ENCODE results near the gene GEMIN4.
A peak's percentile ranks its signal among the peaks of the same experiment; 100 is the strongest.
"Not testable (repeated sequence)": the region's sequence is repeated elsewhere in the genome, so short reads cannot be mapped to it uniquely, and the experiment has no call there.

The GEMIN4 gene

DNA sequence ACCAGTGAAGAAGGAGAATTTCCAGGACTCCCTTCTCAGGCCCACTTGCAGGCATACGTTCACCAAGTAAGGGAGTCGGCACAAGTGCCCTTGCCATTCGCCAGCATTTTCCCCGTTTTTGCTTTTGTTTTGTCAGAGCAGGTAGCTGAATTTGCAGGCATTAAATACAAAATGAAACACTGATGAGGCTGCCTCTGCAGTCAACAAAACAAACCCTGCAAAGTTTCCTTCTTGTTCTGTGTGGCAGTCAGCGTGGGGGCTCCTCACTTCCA is 22.2 kb upstream of the GEMIN4 start:
- no peak for DNase-seq

DNA sequence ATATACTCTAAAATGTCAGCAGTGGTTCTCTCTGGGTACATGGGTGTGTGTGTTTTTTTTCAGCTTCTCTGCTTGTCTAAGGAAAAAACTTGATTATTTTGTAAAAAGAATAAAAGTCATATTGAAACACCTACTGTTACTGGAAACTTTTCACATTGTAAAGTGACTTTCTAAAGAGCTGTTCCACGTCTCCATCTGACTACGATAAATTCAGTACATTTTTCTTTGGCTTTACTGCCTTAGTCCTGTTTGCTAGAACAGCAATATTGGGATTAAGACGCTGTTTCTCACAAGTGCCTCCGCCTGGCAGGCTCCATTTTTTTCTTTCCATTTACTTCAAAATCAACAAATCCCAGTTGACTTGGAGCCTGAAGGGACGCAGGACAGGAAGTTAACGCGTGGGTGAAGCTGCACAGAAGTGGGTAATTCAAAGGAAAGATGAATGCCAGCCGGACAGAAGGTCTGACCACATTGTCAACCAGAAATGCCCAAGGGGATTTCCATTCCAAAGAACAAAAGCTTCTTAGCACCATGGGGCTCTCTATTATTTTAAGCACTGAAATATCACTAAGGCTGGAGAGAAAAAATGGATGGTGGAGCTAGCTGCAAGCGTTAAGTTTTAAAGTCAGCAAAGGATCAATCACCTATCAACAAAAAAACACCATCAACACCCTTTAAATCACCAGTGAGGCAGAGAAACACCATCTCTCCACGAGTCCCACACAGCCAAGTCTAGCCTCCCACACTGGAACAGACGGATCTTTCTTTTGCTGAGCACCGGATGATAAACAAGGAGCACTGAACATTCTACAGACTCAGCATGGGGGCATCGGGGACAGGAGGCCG is 21.6 kb upstream of the GEMIN4 start:
- no peak for DNase-seq

GRCh38 chr17:773016-773415 is 21.0 kb upstream of the GEMIN4 start:
- DNase-seq = no peak

- DNase-seq = no peak
Measured at GRCh38 chr17:767076-767475, 15.0 kb upstream of the GEMIN4 start.

- DNase-seq = no peak
Measured at GRCh38 chr17:760371-760770, 8.3 kb upstream of the GEMIN4 start.

DNA sequence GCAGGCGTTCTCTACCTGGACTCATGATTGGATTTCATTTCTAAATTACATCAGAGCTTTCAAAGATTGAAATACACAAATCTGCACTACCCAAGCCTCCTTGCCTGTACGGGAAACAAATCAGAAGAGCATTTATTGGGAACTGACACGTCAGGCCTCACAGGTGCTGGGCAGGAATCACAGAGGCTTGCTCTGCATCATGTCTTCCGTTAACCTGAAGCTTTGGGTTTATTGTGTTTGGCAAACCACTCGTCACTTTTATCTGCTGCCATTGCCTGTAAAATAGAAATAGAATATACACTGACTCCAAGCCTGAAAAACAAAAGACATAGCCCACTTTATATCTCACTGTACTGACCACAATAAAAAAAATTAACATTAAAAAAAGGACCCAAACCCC is 7.9 kb upstream of the GEMIN4 start:
- no peak for DNase-seq

DNA sequence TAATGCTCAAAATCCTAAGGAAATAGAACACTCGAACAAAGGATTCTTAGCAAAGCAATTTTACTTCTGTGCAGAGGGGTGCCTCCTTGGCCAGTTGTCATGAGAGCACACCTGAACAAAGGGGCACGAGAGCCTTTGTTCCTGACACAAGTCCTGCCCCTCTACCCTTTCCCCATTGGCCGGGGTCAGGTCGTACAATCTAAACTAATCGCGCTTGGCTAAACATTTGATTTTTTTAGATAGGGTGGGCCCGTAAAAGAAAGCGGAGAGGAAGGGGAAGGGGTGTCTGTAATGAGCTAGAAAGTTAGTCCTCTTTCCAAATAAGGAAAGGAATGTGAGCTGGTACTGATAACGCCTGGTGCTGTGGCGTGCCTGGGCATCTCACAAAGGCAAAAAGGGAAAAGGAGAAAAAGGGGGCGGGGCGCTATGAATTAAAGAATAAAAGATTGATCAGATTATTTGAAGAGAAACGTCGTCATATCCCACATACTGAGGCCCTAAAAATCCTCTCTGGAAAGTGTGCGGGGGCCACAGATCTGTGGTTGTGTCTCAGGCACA is 4.0 kb upstream of the GEMIN4 start:
- DNase-seq = not testable (repeated sequence)

GRCh38 chr17:755319-755961 is 3.4 kb upstream of the GEMIN4 start:
- not testable (repeated sequence) for DNase-seq

DNA sequence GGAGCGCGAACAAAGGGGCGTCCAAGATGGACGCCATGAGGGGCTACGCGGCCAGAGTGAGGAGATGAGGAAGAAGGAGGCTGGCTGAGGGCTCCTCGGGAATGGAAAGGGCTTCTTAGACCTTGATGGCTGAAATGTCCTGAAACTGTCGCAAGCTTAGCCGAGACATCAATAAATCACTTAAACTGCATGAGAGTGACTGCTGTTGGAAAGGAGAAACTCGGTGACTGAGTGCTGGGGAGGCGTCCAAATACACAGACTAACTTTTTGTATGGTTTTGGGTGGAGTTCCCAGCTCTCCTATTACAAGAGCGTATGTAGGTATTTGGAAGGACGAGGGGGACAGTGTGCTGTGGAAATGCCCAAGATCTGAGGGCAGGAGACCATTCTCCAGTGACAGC is 1.4 kb upstream of the GEMIN4 start:
- no peak for DNase-seq

GRCh38 chr17:752620-753219 is 656 bp upstream of the GEMIN4 start:
- no peak for DNase-seq

DNA sequence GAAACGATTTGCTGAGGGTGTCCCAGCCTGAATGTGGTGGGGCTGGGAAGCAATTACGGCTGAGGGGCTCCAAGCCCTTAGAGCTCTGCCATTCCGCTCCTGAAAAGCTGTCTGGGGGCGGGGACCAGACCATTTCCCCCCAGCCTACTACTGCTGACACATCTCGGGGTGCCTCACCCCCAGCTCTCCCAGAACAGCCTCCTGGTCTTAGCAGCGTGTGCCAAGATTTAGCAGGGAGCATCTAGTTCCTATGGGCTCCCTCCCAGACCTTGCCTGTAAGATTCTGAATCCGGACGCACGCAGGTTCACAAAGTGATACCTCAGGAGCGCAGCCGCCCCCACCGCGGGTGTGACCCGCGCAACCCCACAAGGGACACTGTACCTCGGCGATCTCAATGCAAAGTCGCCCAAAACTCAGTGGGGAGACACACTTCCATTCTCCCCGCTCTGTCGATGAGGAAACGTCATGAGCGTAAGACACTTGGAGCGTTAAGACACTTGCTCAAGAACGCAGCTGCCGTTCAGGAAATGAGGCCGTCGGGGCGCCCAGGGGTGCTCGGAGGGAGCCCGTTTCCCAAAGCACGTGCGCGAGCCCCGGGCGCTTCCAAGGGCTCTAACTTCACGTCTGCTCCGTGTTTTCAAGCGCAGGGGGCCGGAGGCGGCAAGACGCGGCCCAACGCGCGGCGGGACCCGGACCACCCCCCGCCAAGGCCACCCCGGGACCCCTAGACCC is 629 bp downstream of the GEMIN4 start:
- DNase-seq = peak; percentile 83

DNA sequence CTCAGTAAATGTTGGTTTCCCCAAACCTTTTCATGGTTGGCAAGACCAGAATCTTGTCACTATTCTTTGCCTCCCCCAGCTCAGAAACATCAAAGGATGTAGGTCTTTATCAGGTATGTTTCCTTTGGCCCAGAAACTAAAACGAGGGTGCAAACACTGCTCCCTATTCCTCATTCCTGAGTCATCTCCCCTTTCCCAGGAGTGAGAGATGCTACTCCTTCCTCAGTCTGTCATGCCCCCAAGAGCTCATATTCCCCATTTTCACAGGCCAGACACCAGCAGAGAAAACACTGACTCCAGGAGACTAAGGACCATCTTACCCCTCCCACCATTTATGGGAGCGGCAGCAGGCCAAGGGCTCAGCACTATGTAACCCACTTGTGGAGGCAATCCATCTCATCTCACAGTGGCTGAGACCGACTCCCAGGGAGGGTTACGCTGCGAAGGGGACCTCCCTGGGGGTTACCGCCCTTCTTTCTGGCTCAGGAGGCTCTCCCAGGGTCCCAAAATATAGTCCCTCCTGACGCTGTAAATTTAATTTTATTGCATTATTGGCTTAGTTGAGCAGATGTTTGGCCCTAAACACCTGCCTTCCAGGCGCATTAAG is 1.5 kb downstream of the GEMIN4 start:
- DNase-seq = no peak

GRCh38 chr17:749359-749758 is 2.7 kb downstream of the GEMIN4 start:
- not testable (repeated sequence) for DNase-seq

DNA sequence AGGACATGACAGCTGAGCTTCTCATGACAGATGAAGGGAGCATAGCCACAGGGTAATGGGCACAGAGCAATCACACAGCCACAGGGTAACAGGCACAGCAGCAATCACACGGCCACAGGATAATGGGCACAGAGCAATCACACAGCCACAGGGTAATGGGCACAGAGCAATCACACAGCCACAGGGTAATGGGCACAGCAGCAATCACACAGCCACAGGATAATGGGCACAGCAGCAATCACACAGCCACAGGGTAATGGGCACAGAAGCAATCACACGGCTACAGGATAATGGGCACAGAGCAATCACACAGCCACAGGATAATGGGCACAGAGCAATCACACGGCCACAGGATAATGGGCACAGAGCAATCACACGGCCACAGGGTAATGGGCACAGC is 3.5 kb downstream of the GEMIN4 start:
- DNase-seq = not testable (repeated sequence)

- DNase-seq = no peak
Measured at GRCh38 chr17:746783-747629, 5.1 kb downstream of the GEMIN4 start.

DNA sequence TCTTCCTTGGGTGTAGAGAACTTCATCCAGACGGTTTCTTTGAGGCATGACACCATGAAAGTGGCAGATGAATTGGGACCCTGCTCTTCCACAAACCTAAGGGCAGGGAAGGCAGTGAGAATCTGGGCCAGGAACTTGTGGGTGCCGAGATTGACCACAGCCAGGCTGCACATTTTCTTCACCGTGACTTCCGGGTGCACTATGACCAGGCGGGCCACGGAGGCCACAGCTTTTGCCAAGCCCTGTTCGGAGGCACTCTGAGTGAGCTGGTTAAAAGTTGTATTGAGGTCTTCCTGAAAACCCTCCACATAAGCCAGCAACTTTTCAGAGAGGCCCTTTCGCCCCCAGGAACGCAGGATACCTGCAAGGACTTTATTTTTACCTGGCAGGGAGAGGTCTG is 5.9 kb downstream of the GEMIN4 start:
- no peak for DNase-seq

DNA sequence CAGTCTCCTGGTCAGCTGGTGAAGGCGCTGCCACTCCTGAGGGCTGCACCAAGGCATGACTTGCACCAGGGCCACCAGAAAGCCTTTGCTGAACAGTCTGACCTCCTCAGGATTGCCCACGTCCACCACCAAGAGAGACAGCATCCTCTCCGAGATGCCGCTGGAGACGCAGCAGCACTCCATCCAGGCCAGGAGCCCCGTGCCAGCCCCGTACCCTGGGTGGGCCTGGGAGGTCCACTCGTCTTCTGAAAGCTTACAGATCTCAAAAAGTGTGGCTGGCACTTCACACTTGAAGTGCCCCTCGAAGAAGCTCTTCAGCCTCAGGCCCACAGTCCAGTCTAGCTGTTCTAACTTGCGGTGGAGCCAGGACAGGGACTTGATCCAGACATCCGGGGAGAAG is 6.7 kb downstream of the GEMIN4 start:
- DNase-seq = no peak

- DNase-seq = no peak
Measured at GRCh38 chr17:744937-745336, 7.1 kb downstream of the GEMIN4 start.

- DNase-seq = no peak
Measured at GRCh38 chr17:743139-743538, 8.9 kb downstream of the GEMIN4 start.

- DNase-seq = no peak
Measured at GRCh38 chr17:742147-742793, 9.8 kb downstream of the GEMIN4 start.

DNA sequence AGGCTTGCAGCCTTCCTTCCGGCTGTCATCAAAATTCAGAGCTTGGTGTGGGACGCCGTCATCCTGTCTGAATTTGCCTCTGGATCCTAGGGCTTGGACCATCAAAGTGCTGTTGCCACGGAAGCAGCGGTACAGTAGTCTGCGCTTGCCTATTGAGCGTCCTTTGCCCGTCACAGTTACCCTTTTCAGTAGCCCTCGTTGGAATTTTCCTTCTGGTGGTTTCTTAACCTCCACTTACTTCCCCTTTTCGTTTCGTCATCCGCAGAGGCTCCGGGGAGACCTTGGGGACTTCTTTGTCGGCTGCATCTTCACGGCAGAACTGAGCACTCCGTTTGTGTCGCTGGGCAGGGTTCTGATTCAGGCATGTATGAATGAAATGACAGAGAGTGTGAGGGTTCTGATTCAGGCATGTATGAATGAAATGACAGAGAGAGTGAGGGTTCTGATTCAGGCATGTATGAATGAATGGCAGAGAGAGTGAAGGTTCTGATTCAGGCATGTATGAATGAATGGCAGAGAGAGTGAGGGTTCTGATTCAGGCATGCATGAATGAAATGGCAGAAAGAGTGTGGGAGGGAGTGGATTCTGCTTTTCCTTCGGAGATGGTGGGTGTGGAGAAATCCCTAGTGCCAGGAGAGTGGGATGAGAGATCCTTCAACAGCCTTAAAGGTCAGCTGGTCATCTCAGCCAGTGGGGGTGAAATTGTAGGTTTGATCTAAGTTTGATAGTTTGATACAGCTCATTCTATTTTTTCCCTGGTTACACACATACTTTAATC is 11.6 kb downstream of the GEMIN4 start:
- DNase-seq = peak; percentile 65
